ENCODE measurements around the gene POLR3G.

The POLR3G gene

DNA sequence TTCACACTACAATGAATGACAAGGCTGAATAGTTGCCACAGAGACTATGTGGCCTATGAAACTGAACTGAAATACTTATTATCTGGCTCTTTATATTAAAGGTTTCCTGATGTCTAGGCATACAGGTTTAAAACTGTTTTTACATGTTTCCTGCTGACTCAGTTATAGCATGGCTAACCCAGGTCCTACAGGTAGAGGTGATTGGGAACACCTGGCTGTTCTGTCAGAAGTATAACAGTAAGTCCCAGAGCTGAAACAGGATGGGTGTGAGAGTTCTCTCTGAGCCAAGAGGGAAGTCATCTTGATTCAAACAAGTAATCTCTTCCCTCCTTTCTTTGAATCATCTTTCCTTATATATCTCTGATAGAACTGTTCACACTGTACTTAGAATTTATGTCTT lies 79.0 kb downstream of the POLR3G start:
- no peak for DNase-seq

DNA sequence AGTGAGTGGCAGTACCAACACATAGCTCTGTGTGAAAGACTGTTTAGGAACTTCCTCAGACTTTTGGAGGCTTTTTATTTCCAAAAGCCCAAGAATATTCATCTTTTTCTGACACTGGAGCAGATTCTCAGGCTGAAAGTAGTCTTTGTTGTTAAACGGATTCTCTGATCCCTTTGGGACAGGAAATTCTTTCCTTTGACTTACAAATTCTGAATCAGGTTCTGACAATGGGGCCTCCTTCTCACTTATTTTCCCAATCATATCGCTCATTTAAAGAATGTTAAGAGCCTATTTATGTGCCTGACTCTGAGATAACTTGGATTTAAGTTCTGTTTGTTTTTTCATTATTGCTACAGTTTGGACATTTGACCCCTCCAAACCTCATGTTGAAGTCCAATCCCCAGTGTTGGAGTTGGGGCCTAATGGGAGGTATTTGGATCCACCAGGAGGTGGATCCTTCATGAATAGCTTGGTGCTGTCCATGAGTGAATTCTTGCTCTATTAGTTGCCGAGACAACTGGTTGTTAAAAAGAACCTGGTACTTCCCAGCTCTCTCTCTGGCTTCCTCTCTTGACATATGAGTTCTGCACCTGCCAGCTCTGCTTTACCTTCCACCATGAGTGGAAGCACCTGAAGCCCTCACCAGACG lies 79.8 kb downstream of the POLR3G start:
- no peak for DNase-seq

DNA sequence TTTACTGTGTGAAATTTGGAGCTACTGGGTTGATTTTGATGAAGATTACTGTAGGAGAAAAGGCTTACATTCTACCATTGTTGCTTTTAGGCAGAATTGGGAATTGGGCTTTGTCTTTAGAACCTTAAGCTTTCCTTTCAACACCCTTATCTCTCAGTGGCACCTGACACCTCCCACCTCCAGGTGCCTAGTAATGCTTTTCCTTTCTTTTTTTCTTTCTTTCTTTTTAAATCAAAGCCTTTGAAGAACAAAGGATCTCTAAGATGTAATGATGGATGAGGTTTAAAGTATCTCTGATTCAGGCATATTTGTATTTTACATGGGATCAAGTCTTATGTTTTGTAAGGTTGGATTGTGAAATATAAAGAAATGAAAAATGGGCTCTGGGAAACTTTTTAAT lies 81.0 kb downstream of the POLR3G start:
- no peak for DNase-seq

DNA sequence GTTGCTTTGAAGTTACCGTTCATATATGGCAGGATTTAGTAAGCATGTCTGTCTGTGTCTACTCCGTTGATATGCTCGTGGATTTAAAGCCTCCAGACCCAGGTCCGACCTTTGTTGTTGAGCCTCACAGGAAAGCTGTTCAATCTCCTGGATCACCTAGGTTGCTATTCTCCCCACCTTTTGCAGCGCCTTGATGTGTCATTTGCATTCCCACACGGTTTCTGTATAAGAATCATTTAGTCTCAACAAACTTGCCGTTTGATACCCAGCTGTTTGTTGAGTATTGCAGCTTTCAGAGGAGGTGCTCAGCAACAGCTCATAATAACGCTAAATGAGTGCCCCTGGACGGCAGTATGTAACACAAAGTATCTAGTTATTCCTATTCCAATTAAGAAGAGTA lies 82.7 kb downstream of the POLR3G start:
- no peak for DNase-seq

DNA sequence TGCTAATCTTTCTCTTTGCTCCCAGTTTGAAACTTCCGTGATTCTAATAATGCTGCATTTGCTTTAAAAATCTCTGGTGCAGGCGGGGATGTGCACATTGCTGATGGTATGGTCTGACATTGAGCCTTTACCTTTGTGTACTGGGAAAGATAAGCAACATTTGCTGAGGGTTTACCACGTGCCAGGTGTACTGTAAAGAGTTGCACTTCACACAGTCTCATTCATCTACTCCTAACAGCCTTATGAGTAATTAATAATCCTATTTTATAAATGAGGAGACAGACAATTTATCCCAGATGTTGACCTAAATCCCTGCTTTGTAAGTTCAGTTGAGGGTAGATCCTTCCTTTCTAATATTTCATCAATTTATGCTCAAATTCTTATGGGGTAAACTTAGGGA lies 83.2 kb downstream of the POLR3G start:
- no peak for DNase-seq

DNA sequence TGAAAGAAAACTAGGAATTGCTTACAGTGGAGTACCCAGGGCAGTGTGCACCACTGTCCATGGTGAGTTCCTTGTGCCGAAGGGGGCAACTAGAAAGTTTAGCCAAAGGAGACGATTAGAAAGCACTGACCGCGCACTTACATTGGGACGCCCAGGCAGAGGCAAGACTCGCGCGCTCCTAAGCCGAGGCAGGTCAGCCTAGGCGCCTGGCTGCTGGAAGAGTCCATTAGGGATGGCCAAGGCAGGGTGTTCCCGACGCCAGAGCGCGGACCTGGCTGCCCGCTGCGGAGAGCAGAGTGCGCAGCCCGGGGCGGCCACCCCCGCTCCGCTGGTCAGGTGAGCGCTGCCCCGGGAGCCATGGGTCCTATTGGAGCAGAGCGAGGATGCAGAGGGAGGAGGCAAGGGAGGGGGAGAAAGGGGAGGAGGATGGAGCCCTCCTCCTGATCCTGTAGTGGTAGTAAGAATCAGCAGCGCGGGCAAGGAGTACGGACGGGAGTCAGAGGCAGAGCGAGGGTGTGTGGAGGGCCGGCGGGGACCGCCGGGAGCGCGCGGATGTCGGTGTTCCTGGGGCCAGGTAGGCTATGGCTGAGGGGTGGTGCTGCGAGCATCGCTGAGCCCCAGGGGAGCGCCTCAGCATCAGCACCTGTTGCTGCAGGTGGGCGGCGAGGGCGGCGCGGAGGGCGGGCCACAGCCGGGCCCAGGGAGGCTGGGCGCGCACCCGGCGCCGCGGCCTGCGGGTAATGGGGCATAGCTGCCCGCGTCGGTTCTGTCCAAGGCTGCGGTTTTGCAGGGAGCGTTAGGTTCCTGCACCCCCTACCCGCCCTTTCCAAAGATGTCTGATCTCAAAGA lies 83.9 kb downstream of the POLR3G start, which contains the start of gene ADGRV1:
ADGRV1 (plus strand) TSS at position 454 of the 849 bp plus-strand sequence; CDS start at position 553, 99 bp downstream.
- peak; percentile 92 for DNase-seq

DNA sequence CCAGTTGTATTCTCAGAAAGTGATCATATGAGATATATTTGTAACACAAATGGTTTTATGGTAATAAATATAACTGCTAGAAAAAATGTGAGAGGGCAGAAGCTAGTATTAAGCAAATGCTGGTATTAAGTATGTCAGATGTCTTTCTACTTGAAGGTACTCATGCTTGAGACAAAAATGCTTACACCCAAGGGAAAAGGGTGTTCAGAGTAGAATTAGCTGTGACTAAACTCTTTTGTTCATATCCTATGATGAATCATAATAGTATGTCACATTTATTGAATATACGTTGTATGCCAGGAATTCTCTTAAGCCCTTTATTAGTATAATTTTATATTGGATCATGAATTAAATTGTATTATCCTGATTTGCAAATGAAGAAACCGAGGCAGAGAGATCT lies 86.1 kb downstream of the POLR3G start:
- DNase-seq = no peak

DNA sequence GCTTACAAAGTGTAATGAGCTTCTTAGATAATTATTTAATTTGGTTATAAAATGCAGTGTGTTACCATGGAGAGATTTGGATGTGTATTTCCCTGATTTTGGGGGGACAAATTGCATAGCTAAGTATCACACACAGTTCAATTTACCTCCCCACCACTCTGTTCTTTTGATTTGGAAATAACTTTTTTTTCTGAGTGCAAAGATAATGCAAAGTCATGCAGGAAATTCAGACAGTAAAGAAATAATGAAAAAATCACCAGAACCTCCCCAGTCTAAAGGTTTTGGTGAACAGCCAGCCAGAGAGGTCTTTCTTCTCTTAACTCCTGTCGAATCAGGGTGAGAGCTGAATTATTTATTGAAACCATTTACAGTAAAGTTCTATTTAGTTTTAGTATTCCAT lies 87.1 kb downstream of the POLR3G start:
- no peak for DNase-seq

DNA sequence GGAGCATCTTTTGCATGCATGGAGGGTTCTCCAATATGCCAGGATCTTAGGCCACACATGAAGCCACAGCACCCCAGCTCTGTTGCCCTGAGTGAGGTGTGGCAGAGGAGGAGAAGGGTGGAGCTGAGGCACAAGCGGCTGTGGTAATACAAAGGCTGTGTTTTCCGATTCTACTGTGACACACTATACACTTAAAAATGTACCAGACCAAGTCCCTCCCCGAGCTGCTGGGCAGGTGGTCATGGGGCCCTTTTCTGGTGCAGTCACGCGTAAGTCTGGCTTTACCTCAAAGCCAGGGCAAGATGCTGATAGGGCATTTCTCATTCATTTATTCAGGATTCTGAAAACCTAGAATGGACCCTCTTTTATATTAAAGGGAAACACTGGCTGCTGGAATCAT lies 87.7 kb downstream of the POLR3G start:
- peak; percentile 27 for DNase-seq

DNA sequence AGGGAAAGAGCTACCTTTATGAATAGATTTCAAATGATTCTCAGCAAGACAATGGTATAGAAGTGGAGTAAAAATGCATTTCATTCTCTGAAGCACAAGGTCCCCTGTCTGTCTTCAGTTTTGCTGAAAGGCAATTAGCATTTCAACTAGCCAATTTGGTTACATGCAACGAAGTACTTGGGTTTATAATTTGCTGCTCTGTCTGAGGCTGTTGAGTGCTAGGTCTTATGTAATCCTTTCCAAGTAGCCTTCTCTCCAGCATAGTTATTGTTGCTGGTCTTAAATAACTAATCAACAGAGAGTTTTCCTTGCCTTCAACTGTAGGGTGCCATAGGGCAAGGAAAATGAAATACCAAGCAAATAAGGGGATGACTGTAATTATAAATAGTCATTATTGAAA lies 88.4 kb downstream of the POLR3G start:
- DNase-seq = no peak

All from NCI-H510A (cell line).